ENCODE measurements around the gene HPX.

HPX gene

GRCh38 chr11:6458352-6459098 is 17.7 kb upstream of the HPX start:
- DNase-seq = no peak

DNA sequence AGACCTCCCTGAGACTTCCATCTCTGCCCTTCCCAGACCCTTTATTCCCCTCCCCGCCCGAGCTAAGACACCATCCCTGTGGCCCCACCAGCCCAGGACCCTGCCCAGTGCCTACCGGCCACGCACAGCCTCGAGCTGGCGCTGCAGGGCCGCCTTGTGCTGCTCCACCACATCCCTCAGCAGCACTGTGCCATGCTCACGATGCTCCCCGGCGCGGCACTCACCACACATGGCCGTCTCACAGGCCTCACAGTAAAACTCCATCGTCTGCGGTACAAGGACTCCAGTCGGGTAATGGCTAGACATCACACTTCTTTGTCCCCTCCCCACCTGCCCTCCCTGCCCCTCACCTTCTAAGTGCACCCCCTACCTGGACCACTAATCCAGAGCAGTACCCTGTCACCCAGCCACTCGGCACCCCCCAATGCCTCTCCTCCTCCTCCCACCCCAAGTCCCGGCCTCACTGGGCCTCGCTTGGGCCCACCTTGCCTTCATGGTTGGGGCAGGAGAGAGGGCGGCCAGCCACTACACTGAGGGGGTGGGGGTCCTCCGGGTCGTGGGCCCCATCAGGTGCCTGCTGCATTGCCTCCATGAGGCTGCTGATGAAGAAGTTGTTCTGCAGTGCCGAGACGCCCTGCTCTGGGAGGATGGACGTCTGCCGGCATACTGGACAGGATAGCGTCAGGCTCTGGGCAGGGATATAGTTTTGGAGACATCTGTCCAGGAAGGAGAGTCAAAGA is 17.0 kb upstream of the HPX start:
- DNase-seq = no peak

GRCh38 chr11:6456361-6457073 is 15.7 kb upstream of the HPX start:
- no peak for DNase-seq

- DNase-seq = no peak
These were observed 14.3 kb upstream of the HPX start for GRCh38 chr11:6455070-6455469.

GRCh38 chr11:6453152-6453551 is 12.4 kb upstream of the HPX start:
- no peak for DNase-seq

GRCh38 chr11:6452219-6452618 is 11.4 kb upstream of the HPX start:
- DNase-seq = no peak

DNA sequence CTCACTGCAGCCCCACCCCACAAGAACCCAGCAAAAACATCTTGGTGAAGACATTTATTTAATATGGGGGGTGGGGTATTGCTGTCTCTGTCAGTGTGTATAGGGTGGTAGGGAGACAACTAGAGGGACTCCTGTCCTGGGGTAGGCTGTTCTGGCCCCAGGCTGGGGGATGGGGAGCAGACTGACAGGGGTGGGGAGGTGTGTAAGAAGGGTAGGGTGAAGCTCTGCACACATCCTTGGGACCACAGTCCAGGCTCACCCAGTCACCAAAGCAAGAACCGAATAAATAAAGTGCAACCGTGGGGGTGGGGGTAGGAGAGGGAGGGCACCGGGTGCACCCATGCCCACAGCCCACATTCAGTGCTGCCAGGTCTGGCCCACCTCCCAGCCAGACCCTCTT is 7.8 kb upstream of the HPX start:
- no peak for DNase-seq

DNA sequence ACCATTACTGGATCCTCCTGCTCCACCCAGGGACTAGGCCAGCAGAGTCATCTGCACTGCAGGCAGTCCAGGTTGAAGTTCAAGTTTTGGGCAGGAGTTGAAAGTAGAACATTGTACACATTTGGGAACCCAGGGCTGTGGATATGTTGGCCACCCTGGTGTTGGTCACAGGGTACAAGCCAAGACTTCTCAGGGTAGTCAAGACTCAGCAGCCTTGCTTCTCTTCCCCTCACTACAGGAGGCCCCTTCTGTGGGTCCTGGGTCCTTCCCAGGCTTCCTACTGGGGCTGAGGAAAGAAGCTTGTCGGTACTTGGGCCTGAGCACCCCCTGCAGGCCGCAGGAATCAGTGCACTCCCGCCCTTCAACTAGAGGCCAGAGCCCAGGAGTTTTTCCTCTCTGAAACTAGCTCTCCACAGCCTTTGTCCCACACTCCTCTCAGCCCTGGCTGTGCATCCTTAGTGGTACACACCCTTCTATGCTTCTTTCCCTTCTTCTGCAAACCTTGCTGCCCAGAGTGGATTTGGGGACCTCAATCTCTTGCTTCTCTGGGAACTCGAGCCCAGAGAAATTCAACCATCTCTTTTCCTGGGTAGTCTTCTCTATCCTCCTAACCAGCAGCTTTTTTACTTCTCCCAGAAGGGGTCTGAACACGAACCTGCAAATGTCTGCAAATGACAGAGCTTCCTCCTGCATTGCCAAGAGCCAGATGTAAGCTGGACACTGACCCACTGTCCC is 2.6 kb upstream of the HPX start:
- no peak for DNase-seq

- no peak for DNase-seq
These were observed 1.7 kb upstream of the HPX start for GRCh38 chr11:6442441-6442840.

- peak; percentile 78 for DNase-seq
These were observed 1.7 kb downstream of the HPX start for GRCh38 chr11:6438979-6439571.

GRCh38 chr11:6437993-6438392 is 2.8 kb downstream of the HPX start:
- DNase-seq = no peak

DNA sequence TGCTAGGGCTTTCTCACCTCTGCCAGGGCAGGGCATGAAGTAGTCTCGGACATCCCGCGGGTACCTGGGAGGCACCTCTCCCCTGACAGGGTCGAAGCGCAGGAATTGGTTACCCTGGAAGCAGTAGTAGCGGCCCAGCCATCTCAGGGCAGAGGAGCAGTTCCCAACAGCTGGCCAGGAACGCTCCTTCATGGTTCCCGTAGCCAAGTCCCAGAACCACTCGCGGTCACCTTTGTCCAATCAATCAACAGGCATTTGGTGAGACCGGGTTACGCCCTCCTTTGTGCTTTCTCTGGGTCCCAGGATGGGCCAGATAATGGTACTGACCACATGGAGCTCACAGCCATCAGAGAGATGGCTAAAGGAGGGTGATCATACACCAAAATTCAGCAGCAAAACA is 3.4 kb downstream of the HPX start:
- no peak for DNase-seq

GRCh38 chr11:6433998-6434660 is 6.7 kb downstream of the HPX start:
- no peak for DNase-seq

DNA sequence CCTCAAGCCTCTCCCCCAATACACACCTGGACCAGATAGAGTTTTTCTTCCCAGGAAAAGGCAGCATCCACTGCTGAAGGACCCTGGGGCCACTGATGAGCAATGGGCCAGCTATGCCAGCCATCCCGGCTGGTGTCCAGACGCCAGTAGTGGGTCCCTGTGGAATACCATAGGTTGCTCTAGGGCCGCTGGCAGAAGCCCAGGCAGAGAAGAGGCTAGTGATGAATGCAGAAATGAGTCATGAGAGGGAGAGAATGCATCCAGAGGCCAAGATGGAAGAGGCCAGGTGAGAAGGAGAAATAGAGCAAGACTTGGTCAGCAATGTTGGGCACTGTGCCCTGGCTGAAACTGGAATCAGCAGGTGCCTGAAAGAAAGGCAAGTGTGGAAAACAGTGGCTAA is 8.9 kb downstream of the HPX start:
- no peak for DNase-seq

DNA sequence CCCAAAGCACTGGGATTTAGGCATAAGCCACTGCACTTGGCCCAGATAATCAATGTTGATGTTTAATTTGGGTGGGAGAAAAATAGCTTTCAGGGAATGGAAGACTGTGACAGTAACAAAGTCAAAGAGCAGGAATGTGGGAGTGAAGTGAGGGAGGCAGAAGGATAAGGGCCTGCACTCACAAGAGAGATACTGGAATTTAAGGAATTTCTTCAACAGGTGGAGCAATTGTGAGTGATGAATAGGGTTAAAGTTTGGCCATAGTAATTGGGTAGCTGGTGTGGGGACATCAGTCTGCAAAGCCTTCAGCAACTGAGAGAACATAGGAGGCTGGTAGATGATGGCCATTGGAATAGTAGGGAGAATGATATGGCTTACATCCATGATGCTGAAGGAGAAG is 13.3 kb downstream of the HPX start:
- no peak for DNase-seq

- DNase-seq = no peak
These were observed 20.1 kb downstream of the HPX start for GRCh38 chr11:6420677-6421076.

GRCh38 chr11:6419009-6419631 is 21.7 kb downstream of the HPX start, which contains the start of gene APBB1:
Gene APBB1, minus strand, starts transcription at chr11:6419094. Its CDS starts 7,747 bp downstream, at chr11:6411347.
- no peak for DNase-seq

- DNase-seq = no peak
These were observed 22.2 kb downstream of the HPX start for GRCh38 chr11:6418557-6419008.

GRCh38 chr11:6417907-6418556 is 22.8 kb downstream of the HPX start:
- DNase-seq = no peak

DNA sequence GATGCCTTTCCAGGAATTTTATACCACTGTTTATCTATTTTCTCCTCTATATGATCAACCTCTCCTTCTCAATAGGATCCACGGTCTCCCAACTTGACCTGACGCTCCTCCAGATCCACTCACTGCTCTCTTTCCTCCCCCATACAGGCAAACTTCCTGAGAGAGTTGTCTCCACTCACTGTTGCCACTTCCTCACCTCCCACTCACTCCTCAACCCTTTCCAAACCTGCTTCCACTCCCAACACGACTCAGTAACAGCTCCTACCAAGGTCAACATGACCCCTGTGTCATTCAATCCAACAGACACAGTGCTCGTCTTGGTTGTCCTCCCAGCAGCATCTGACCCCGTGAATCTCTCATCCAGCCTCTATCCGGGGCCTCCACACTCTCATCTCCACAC is 25.0 kb downstream of the HPX start:
- no peak for DNase-seq

- DNase-seq = no peak
These were observed 25.9 kb downstream of the HPX start for GRCh38 chr11:6414874-6415328.
